NCI-H82 (cell line): ENCODE measurements around the gene LMTK3.

Experiments used
- DNase-seq: peaks from one replicate; lab custom pipeline; 2025; lab: John Stamatoyannopoulos, UW

LMTK3 gene

DNA sequence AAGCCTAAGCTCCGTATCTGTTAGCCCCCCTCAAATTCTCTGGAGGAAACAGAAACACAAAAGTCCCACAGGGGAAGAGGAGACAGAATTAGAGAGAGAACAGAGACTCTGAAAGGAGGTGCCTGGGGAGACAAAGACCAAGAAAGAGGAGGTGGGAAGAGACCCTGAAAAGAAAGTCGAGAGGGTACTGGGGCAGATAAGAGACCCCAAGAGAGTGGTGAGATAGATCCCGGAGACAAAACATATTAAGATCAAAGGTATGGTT, 66.8 kb downstream of the LMTK3 start:
- DNase-seq, result no peak

GRCh38 chr19:48444129-48444935, 67.3 kb downstream of the LMTK3 start:
- peak; percentile 27 for DNase-seq

DNA sequence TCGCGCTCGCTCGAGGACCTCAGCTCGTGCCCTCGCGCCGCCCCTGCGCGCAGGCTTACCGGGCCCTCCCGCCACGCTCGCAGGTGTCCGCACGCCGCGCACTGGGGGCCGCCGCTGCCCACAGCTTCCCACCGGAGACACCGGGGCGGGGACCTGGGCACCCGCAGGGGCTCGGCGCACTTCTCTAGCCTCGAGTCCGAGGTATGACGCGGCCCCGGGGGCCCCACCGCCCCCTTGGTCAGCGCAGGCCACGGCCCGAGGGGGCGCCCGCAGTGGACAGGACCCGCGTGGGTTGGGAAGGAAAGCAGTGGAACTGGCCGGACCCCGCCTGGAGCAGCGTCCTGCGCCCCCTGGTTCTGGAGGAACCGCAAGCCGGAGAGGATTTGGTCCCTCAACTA, 67.9 kb downstream of the LMTK3 start:
- DNase-seq, result no peak

- DNase-seq, result no peak
Measured at GRCh38 chr19:48443256-48443655, 68.4 kb downstream of the LMTK3 start.

- DNase-seq, result no peak
Measured at GRCh38 chr19:48442116-48443035, 69.3 kb downstream of the LMTK3 start.

DNA sequence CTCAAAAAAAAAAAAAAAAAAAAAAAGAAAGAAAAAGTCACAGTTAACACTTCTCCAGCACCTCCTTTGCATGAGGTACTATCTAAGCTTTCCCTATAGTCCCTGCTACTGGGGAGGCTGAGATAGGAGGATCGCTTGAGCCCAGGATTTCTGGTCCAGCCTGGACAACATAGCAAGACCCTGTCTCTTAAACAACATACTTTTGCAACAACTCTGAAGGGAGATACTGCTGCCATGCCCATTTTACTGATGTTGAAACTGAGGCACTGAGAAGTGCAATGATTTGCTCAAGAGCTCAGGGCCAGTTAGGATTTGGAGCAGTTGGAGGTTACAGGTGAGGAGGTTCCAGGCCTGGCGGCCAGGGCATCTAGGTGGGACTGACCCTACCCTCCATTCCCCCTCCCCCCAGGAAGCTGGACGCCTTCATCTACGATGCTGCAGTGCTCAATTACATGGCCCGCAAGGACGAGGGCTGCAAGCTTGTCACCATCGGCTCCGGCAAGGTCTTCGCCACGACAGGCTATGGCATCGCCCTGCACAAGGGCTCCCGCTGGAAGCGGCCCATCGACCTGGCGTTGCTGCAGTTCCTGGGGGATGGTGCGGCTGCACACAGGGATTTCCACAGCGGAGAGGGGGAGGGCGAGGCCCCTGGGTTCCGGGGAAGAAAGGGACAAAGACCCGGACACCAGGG, 70.1 kb downstream of the LMTK3 start:
- no peak for DNase-seq

GRCh38 chr19:48436586-48436985, 75.0 kb downstream of the LMTK3 start:
- DNase-seq, result no peak
